Heart left ventricle (tissue), 16 donors: ENCODE measurements around the gene SIL1. TPM values are rescaled to one million over a fixed set of nuclear protein-coding genes. Genes with fewer than 3 reads are reported as not detected.

Source experiments
- ATAC-seq, 4 donors: fragments of 200-7000 bp; cut with Tn5 transposase; one replicate each; pipeline ENCODE4 v1.9.1; 2020 to 2022; ENCODE audit warnings: moderate library complexity in 4 of 4, mild to moderate bottlenecking in 3 of 4, moderate number of reproducible peaks in 1 of 4
- DNase-seq, 5 donors: peaks; one replicate each; pipeline ENCODE4 v3.0.0-alpha.2; 2020
- H3K27ac ChIP-seq, 12 donors: fragments of 200-600 bp; sonication (generic) in 4 of 12; one replicate each; pipeline versions ENCODE4 v1.5.0 to v1.8.0; 2016 to 2022; ENCODE audit warnings: mild to moderate bottlenecking in 2 of 12
- H3K27me3 ChIP-seq, 9 donors: fragments of 200-600 bp; sonication (generic) in 2 of 9; one replicate each; pipeline versions ENCODE4 v1.5.1 to v1.8.0; 2016 to 2022; ENCODE audit warnings: mild to moderate bottlenecking in 3 of 9
- H3K36me3 ChIP-seq, 9 donors: fragments of 200-600 bp; sonication (generic) in 2 of 9; one replicate each; pipeline versions ENCODE4 v1.5.0 to v1.8.0; 2018 to 2022; ENCODE audit warnings: mild to moderate bottlenecking in 2 of 9
- H3K4me1 ChIP-seq, 12 donors: fragments of 200-600 bp; sonication (generic) in 4 of 12; one replicate each; pipeline versions ENCODE4 v1.5.0 to v1.8.0; 2016 to 2022; ENCODE audit warnings: mild to moderate bottlenecking in 3 of 12
- H3K4me3 ChIP-seq, 12 donors: fragments of 200-600 bp; sonication (generic) in 4 of 12; one replicate each; pipeline versions ENCODE4 v1.5.0 to v1.8.0; 2017 to 2022; ENCODE audit warnings: mild to moderate bottlenecking in 9 of 12, moderate library complexity in 4 of 12
- H3K9me3 ChIP-seq, 12 donors: fragments of 200-600 bp; sonication (generic) in 4 of 12; one replicate each; pipeline versions ENCODE4 v1.5.0 to v1.8.0; 2016 to 2022; ENCODE audit warnings: mild to moderate bottlenecking in 1 of 12
- CTCF ChIP-seq, 12 donors: fragments of 200-600 bp; sonication (generic) in 4 of 12; IDR thresholded peaks; one replicate each; pipeline versions ENCODE4 v1.5.0 to v1.8.0; 2018 to 2022; ENCODE audit warnings: antibody characterized with exemption in 12 of 12, mild to moderate bottlenecking in 5 of 12
- POLR2A ChIP-seq, 2 donors: fragments of 450-650 bp; IDR thresholded peaks; one replicate each; pipeline ENCODE4 v1.6.1; 2017; ENCODE audit warnings: antibody characterized with exemption in 2 of 2, mild to moderate bottlenecking in 2 of 2, moderate library complexity in 2 of 2
- WGBS, 4 donors: extraction: QIAGEN DNeasy Blood & Tissue Kit in 2 of 4; methylation state at CpG; one replicate each; pipeline versions ENCODE4 v1.1.5 to v1.1.7; 2013 to 2018; 5-methylcytosine and 5-hydroxymethylcytosine counted together
- intact Hi-C, 10 donors: fragments of 100-400 bp; cut with DNase I; formaldehyde crosslinking; loops; one replicate each; pipeline versions ENCODE4 v1.11.1 to v1.14.2; 2022
- polyA plus RNA-seq, 2 donors: library from polyadenylated mRNA; stranded (reverse); fragments of 200-250 nt; gene quantifications; one replicate each; pipeline ENCODE4 v1.2.3, GENCODE V29; 2013
- total RNA-seq, 9 donors: library from RNA; depleted of rRNA in 2 of 9; stranded (reverse); fragments of >200 nt in 2 of 9; fragmentation: NEBNext Ultra II Directional in 3 of 9; extraction: Animal tissue kit (Norgen Biotek cat#: 25700) in 3 of 9; gene quantifications; one replicate each; pipeline versions ENCODE4 v1.1.0 to v1.2.4, GENCODE V29; 2016 to 2023
- donor health status: ischemic (EF 13 %, LVEDD 7.1; RV severe dilation, severe dysfunction).
- donor health status: healthy with polysubstance abuse.
- donor health status: DM: no; HTN: yes; CAD: no.
- donor health status: DM: no; HTN: no; CAD: no.
- donor health status: ischemic (EF 25% LVEDD 6.9; RV normal size, moderate dysfunction).
- donor health status: ischemic (EF 25% LVEDD 5.7; RV mildly dilated, moderate dysfunction).
- donor health status: healthy.
- donor health status: DM: yes; HTN: yes; CAD: no.
- donor health status: ischemic (EF 35%, LVEDD 5.7; RV mildly dilated, moderate dysfunction).
- donor health status: nonischemic (EF 11% LVEDD 7.7; RV severe dilation, severe dysfunction).
- donor health status: DM: yes; HTN: yes; CAD: no.
- donor health status: PGD.
- donor health status: ischemic (EF 29% LVEDD 5.4; RV normal size, mild dysfunction).
- donor health status: nonischemic (EF 23%, LVEDD 6.1; RV moderate dilation, normal function).

The SIL1 gene
- total and polyA plus RNA-seq, 11 donors: 33.8 to 341 (median 40.2) TPM

GRCh38 chr5:139243425-139243970 is 45.3 kb upstream of the SIL1 start:
- 78 to 81% (median 78%) methylated on average over 4 of the region's 4 CpGs for WGBS, 4 donors
- H3K4me1 ChIP-seq: peaks cover 0 to 12% (median 0%) of the 10 kb centered on the region in 12 donors
- ATAC-seq (no peak), DNase-seq (no peak)
- no peaks in the 10 kb centered on the region for H3K36me3 ChIP-seq
- H3K27me3 ChIP-seq: no peaks in the 10 kb centered on the region
- intact Hi-C loops: no loop called here
- peaks cover 0 to 5% (median 0%) of the 10 kb centered on the region in 12 donors for H3K9me3 ChIP-seq
- no peak overlapping the region for H3K27ac ChIP-seq
- no peak overlapping the region for H3K4me3 ChIP-seq
- TF ChIP-seq CTCF (IDR thresholded peaks at IDR 0.05): no peak
- no peak for TF ChIP-seq POLR2A (IDR thresholded peaks at IDR 0.05)

- H3K27me3 ChIP-seq: no peaks in the 10 kb centered on the region
- no peaks in the 10 kb centered on the region for H3K36me3 ChIP-seq
- H3K9me3 ChIP-seq: peaks cover 0 to 7% (median 0%) of the 10 kb centered on the region in 12 donors
- ATAC-seq: no peak
- no peak overlapping the region for H3K27ac ChIP-seq
- TF ChIP-seq CTCF (IDR thresholded peaks at IDR 0.05): no peak
- TF ChIP-seq POLR2A (IDR thresholded peaks at IDR 0.05): no peak
- no peak overlapping the region for H3K4me3 ChIP-seq
- intact Hi-C loops: no loop called here
- no peak for DNase-seq
- H3K4me1 ChIP-seq: peaks cover 0 to 5% (median 0%) of the 10 kb centered on the region in 12 donors
- WGBS, 4 donors: 72 to 86% (median 79%) methylated on average over 4 of the region's 4 CpGs
Measured at GRCh38 chr5:139241139-139241538, 43.0 kb upstream of the SIL1 start.

- no peak overlapping the region for H3K27ac ChIP-seq
- H3K4me1 ChIP-seq: no peaks in the 10 kb centered on the region
- no peak for DNase-seq
- WGBS, 4 donors: 88 to 99% (median 94%) methylated on average over 1 of the region's 1 CpG
- no peak for TF ChIP-seq POLR2A (IDR thresholded peaks at IDR 0.05)
- TF ChIP-seq CTCF (IDR thresholded peaks at IDR 0.05): no peak
- no peak for ATAC-seq
- no peaks in the 10 kb centered on the region for H3K27me3 ChIP-seq
- intact Hi-C loops: no loop called here
- no peaks in the 10 kb centered on the region for H3K36me3 ChIP-seq
- H3K9me3 ChIP-seq: peaks cover 0 to 7% (median 0%) of the 10 kb centered on the region in 12 donors
- H3K4me3 ChIP-seq: no peak overlapping the region
Measured at GRCh38 chr5:139236479-139236878, 38.3 kb upstream of the SIL1 start.

- ATAC-seq (no peak), DNase-seq (no peak)
- no peak overlapping the region for H3K27ac ChIP-seq
- 64 to 86% (median 82%) methylated on average over 4 to 6 of the region's 6 CpGs for WGBS, 4 donors
- H3K9me3 ChIP-seq: peaks cover 0 to 7% (median 0%) of the 10 kb centered on the region in 12 donors
- H3K36me3 ChIP-seq: no peaks in the 10 kb centered on the region
- no peaks in the 10 kb centered on the region for H3K27me3 ChIP-seq
- no peaks in the 10 kb centered on the region for H3K4me1 ChIP-seq
- no peak overlapping the region for H3K4me3 ChIP-seq
- intact Hi-C loops: no loop called here
- no peak for TF ChIP-seq POLR2A (IDR thresholded peaks at IDR 0.05)
- no peak for TF ChIP-seq CTCF (IDR thresholded peaks at IDR 0.05)
Measured at GRCh38 chr5:139232147-139232724, 34.1 kb upstream of the SIL1 start.
